HUES48 (cell line): ENCODE data around the gene GSN.

Experiments used
- H3K27ac ChIP-seq: one replicate; pipeline ENCODE4 v1.7.0; 2013; ENCODE audit warnings: low read depth, low read length, inconsistent platforms
- H3K27me3 ChIP-seq: 2 replicates; pipeline ENCODE4 v1.6.1; 2013; ENCODE audit warnings: mild to moderate bottlenecking, low read length; ENCODE audit not compliant: control insufficient read depth, insufficient read depth
- H3K36me3 ChIP-seq: 2 replicates; pipeline ENCODE4 v1.6.1; 2013; ENCODE audit warnings: low read length; ENCODE audit not compliant: control insufficient read depth, insufficient read depth
- H3K4me1 ChIP-seq: 2 replicates; pipeline ENCODE4 v1.6.1; 2013; ENCODE audit warnings: mild to moderate bottlenecking, low read length; ENCODE audit not compliant: control insufficient read depth, insufficient read depth
- H3K4me3 ChIP-seq: 2 replicates; pipeline ENCODE4 v1.5.1; 2013; ENCODE audit warnings: mild to moderate bottlenecking, low read depth, low read length
- H3K9ac ChIP-seq: 2 replicates; pipeline ENCODE4 v1.6.1; 2013; ENCODE audit warnings: mild to moderate bottlenecking, low read depth, low read length, moderate library complexity
- H3K9me3 ChIP-seq: 2 replicates; pipeline ENCODE4 v1.6.1; 2013; ENCODE audit warnings: low read length; ENCODE audit not compliant: control insufficient read depth, insufficient read depth

The GSN gene

DNA sequence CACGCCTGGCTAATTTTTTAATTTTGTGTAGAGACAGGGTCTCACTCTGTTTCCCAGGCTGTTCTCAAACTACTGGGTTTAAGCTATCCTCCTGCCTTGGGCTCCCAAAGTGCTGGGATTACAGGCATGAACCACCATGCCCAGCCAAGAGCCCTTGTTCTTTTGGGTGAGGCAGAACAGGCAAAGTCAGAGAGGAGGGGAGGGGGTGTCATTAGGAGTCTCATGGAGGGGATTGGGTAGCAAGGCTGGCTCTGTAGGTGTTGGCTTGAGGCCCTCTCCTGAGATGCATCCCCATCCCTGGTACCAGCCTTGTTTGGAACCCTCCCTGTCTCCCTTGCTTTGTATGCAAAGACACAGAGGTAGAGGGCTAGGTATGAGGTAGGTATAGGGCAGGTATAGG lies 24.1 kb downstream of the GSN start:
- H3K4me3 ChIP-seq, result no peak overlapping the region
- peaks cover 34% of the 10 kb centered on the region for H3K27me3 ChIP-seq
- no peak overlapping the region for H3K9ac ChIP-seq
- H3K9me3 ChIP-seq, result no peaks in the 10 kb centered on the region
- H3K36me3 ChIP-seq, result no peaks in the 10 kb centered on the region
- H3K4me1 ChIP-seq, result peaks cover 29% of the 10 kb centered on the region
- no peak overlapping the region for H3K27ac ChIP-seq

DNA sequence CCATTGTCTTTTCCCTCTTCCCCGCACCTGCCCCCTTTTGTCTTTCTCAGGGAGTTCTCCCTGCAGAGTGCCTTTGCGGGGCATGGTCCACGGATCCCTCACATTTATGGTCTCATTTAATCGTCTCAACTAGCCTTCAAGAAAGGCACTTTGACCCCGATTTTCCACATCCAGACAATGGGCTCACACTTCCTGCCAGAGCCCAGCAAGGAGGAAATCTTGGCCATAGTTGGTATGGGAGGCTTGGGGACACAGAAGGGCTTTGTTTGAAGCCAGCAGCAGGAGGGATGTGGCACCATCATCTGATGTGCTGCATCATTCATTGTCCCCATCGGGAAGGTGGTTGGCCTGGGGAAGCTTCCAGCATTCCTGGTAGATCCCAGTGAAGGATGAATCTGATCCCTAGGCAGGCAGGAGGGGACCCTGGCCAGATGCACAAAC lies 24.9 kb downstream of the GSN start:
- Histone ChIP-seq H3K27me3 (peaks cover 33% of the 10 kb centered on the region), H3K36me3 (no peaks in the 10 kb centered on the region), H3K4me1 (peaks cover 27% of the 10 kb centered on the region), H3K9me3 (no peaks in the 10 kb centered on the region), H3K27ac (no peak overlapping the region), H3K9ac (no peak overlapping the region), H3K4me3 (no peak overlapping the region)

DNA sequence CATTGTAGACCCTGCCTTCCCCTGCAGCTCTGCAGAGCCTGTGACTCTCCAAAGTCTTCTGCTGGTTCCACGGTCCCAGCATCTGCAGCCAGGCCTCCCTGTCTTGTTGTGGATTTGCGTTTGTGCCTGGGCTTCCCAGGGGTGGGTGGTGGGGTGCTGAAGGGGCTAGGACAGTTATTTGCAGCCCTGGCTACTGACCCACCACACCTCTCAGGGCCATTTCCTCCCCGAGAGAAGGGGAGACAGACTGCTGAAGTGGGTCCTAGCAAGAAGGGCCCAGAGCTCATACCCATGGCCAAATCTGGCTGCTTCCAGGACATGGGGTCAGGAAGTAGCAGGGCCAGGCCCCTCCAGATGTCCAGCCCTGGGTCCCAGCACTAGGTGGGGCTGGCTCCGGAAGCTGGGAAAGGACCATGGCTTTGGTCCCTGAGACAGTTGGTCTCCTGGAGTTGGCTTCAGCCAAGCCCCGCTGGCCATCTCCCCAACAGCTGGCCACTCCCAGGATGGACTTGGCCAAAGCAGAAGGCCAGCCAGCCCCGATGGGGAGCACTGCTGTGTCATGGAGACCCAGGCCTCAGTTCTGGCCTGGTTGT lies 26.3 kb downstream of the GSN start:
- Histone ChIP-seq H3K9ac (no peak overlapping the region), H3K27ac (no peak overlapping the region), H3K9me3 (no peaks in the 10 kb centered on the region), H3K4me1 (peaks cover 24% of the 10 kb centered on the region), H3K36me3 (no peaks in the 10 kb centered on the region), H3K4me3 (no peak overlapping the region), H3K27me3 (peaks cover 22% of the 10 kb centered on the region)

DNA sequence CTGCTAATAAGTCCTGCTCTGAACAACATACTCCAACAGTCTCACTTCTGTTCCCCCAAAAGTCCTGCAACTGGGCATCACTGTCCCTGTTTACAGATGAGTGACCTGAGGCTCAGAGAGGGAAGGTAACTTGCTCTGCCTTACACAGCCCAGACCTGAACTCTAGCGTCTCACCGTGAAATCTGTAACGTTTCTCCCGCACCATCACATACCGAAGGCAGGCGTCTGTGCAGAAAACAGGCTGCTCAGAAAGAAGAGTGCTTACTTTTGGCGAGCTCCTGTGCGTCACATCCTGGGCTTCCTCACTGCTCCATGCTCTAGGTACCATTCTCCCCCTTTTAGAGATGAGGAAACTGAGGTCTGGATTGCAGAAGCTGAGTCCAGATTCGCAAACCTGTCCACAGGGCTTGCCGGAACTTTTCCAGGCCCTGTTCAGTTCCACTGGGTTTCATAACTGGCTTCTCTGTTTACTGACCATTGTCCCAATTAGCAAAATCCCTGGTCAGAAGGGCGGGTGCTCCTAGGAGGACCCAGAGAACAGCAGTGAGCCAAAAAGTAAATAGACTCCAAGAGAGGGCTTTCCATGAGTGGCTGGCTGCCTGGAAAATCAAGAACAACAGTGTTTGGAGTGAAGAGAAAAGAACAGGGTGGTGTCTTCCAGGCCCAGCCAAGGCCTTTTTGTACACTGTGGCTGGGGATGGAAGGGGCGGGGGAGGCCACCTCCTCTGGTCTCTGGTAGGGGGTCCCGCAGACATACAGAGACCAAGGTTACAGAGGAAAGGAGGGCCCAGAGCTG lies 27.1 kb downstream of the GSN start:
- H3K36me3 ChIP-seq, result no peaks in the 10 kb centered on the region

DNA sequence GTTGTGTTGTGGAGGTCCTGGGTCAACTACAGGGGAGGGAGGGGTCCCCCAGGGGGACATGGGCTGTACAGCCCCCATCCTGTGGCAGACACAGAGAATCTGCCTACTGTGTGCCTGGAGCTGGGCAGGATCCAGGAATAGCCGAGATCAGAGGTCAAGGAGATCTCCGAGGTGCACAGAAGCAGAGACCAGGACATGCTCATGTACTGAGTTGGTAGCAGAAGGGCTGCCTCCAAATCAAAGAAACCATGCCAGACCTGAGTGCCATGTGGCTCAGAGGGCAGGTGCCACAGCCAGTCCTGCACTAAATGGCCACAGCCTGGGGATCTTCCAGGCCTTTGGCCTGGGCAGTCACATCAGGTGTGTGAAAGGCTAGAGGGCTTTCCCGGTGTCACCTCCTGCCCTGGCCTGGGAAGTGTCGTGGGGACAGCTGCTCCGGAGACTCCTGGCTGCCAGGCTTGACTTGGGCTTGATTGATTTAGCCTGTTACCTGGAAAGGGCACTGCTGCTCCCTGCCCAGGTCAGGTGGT lies 27.8 kb downstream of the GSN start:
- Histone ChIP-seq H3K36me3 (no peaks in the 10 kb centered on the region), H3K27ac (no peak overlapping the region), H3K4me3 (no peak overlapping the region), H3K9me3 (no peaks in the 10 kb centered on the region), H3K27me3 (peaks cover 24% of the 10 kb centered on the region), H3K4me1 (peaks cover 22% of the 10 kb centered on the region), H3K9ac (no peak overlapping the region)

More for the DNA sequence above, 27.1 kb downstream of the GSN start:
- Histone ChIP-seq H3K27ac (no peak overlapping the region), H3K4me3 (no peak overlapping the region), H3K4me1 (peaks cover 18% of the 10 kb centered on the region), H3K9me3 (no peaks in the 10 kb centered on the region), H3K9ac (no peak overlapping the region), H3K27me3 (peaks cover 23% of the 10 kb centered on the region)

DNA sequence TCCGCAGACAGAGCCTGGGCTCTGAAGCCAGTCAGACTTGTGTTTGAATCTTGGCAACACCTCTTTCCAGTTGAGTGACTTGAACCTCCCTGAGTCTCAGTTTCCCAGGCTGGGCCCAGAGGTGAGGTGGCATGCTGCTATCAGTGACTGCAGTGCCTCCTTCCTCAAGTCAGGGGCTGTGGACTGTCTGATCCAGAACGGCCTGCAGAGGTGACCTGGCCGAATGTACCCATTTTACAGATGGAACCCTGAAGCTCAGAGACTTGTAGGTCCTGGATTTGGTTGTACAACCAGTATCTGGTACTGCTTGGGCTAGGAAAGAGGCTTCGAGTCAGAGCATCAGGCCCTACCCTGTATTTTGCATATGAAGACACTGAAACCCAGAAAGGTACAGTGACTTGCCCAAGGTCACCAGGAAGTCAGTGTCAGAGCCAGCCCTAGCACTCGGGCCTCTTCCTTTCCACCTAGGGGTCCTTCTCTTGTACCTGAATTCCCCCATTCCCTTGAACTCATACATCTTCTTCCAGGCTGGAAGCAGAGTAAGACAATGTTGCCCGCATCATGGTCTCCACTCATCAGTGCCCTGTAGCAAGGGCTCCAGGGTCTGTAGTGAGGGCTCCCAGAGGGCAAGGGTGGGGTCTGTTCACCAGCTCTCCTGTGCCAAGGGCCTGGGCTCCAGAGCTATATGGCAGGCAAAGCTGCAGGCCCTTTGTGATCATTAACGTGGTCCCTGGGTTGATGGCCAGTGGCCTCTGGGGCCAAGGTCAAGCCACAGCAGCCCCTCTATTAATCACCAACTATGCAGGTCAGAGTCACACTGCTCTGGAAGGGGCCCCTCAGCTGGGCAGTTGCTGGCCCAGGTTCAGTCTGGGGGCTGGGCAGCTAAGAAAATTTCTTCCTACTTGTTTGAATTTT lies 28.5 kb downstream of the GSN start:
- Histone ChIP-seq H3K4me3 (no peak overlapping the region), H3K27me3 (peaks cover 32% of the 10 kb centered on the region), H3K27ac (no peak overlapping the region), H3K4me1 (peaks cover 22% of the 10 kb centered on the region), H3K36me3 (no peaks in the 10 kb centered on the region), H3K9me3 (no peaks in the 10 kb centered on the region), H3K9ac (no peak overlapping the region)

DNA sequence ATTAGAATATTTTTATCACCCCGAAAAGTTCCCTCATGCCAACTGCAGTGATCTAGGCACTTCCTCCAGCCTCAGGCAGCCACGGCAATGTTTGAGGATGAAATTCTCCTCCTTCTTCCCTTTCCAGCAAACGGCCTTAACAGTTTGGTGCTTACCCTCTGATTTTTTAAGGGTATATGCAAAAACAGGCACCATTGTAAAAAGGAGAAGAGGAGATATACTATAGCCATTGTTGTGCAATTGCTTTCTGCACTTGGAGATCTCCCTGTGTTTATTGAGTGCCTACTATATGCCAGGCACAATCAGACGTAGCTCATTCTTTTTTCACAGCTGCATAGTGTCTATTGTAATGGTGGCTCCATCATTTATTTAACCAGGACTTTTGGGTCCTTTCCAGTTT lies 29.4 kb downstream of the GSN start:
- Histone ChIP-seq H3K9ac (no peak overlapping the region), H3K4me1 (peaks cover 22% of the 10 kb centered on the region), H3K36me3 (no peaks in the 10 kb centered on the region), H3K9me3 (no peaks in the 10 kb centered on the region), H3K27ac (peak overlapping the region; percentile 15), H3K27me3 (peaks cover 38% of the 10 kb centered on the region), H3K4me3 (no peak overlapping the region)

DNA sequence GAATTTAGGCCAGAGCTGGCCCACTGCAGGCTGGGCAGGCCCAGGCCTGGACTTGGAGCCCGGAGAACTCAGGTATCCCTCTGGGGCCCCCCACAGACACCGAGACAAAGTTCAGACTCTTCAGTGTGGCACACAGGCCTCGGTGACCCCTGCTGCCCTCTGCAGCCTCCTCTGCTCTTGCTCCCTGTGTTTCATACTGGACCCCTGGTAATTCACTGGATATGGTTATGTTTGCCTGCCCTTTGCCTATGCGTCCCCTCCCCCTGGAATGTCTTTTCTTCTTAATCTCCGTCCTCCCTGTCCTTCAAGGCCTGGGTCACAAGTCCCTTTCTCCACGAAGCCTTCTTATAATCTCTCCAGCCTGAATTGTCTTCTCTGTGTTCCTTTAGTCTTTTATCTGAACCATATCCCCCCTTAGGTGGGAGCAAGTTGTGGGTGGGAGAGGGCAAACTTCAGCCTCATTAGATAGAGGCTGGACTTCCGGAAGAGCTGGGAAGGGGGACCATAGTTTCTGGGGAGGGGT lies 30.1 kb downstream of the GSN start:
- H3K27ac ChIP-seq, result peak overlapping the region; percentile 62
- H3K27me3 ChIP-seq, result peaks cover 39% of the 10 kb centered on the region
- no peaks in the 10 kb centered on the region; the same call in 1 of the 2 replicates for H3K36me3 ChIP-seq
- H3K4me3 ChIP-seq, result no peak overlapping the region
- peaks cover 22% of the 10 kb centered on the region for H3K4me1 ChIP-seq
- H3K9me3 ChIP-seq, result no peaks in the 10 kb centered on the region
- H3K9ac ChIP-seq, result no peak overlapping the region

DNA sequence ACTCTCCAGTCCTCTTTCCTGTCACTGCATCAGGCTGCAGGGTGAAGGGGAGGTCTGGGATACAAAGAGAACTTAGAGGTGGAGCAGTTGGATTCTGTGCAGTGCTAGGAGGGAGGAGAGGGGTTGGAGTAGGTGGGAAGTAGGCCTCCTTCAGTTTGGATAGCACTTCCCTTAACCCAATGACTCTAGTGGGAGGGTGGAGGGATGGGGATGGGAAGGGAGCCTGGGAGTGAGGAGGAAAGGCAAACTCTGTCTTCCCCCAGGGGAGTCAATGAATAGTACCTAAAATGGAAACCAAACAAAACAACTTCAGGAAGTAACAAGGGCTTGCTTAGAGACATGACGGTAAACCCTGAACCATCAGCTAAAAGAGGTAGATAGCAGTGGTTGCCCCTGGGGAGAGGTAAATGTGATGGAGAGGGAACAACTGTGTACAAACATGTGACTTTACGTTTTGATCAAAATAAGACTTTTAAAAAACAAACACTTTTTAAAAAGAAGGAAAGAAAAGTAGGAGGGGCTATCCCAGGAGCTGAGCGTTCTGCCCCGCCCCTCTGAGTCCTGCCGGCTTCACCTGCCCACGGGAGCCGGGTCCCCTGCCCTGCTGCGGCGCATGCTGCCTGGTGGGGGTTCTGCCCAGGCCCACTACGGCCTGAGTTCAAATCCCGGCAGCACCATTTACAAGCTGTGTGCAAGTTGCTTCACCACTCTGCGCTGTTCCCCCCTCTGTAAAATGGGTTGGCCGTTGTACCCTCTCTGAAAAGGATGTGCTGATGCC lies 30.9 kb downstream of the GSN start:
- Histone ChIP-seq H3K27me3 (peaks cover 36% of the 10 kb centered on the region), H3K9me3 (no peaks in the 10 kb centered on the region), H3K4me3 (peak overlapping the region; percentile 62), H3K27ac (peak overlapping the region; percentile 62), H3K36me3 (peaks cover under 1% of the 10 kb centered on the region; the same call in 1 of the 2 replicates), H3K4me1 (peaks cover 22% of the 10 kb centered on the region), H3K9ac (no peak overlapping the region)
